ENCODE results near the gene CDKN2AIPNL.
"Not testable (repeated sequence)": the region's sequence is repeated elsewhere in the genome, so short reads cannot be mapped to it uniquely, and the experiment has no call there.

CDKN2AIPNL gene

GRCh38 chr5:134437847-134438581, 26.3 kb upstream of the CDKN2AIPNL start:
- no peak for DNase-seq (ENCODE audit: low spot score)

- DNase-seq (ENCODE audit: low spot score) = no peak
Measured at GRCh38 chr5:134437340-134437846, 25.7 kb upstream of the CDKN2AIPNL start.

GRCh38 chr5:134436523-134437339, 25.1 kb upstream of the CDKN2AIPNL start:
- DNase-seq (ENCODE audit: low spot score) = no peak

- DNase-seq (ENCODE audit: low spot score) = no peak
Measured at GRCh38 chr5:134435560-134435959, 23.9 kb upstream of the CDKN2AIPNL start.

- DNase-seq (ENCODE audit: low spot score) = no peak
Measured at GRCh38 chr5:134432677-134433359, 21.1 kb upstream of the CDKN2AIPNL start.

GRCh38 chr5:134432174-134432573, 20.5 kb upstream of the CDKN2AIPNL start:
- no peak for DNase-seq (ENCODE audit: low spot score)

GRCh38 chr5:134430001-134430569, 18.4 kb upstream of the CDKN2AIPNL start:
- DNase-seq (ENCODE audit: low spot score) = peak; percentile 45

- DNase-seq (ENCODE audit: low spot score) = peak; percentile 68
Measured at GRCh38 chr5:134427540-134428041, 15.9 kb upstream of the CDKN2AIPNL start.

GRCh38 chr5:134426361-134426760, 14.7 kb upstream of the CDKN2AIPNL start:
- no peak for DNase-seq (ENCODE audit: low spot score)

- no peak for DNase-seq (ENCODE audit: low spot score)
Measured at GRCh38 chr5:134423376-134423775, 11.7 kb upstream of the CDKN2AIPNL start.

GRCh38 chr5:134422791-134423365, 11.2 kb upstream of the CDKN2AIPNL start:
- no peak for DNase-seq (ENCODE audit: low spot score)

- DNase-seq (ENCODE audit: low spot score) = not testable (repeated sequence)
Measured at GRCh38 chr5:134421038-134421437, 9.4 kb upstream of the CDKN2AIPNL start.

- no peak for DNase-seq (ENCODE audit: low spot score)
Measured at GRCh38 chr5:134420343-134420742, 8.7 kb upstream of the CDKN2AIPNL start.

- no peak for DNase-seq (ENCODE audit: low spot score)
Measured at GRCh38 chr5:134418958-134419357, 7.3 kb upstream of the CDKN2AIPNL start.

- DNase-seq (ENCODE audit: low spot score) = no peak
Measured at GRCh38 chr5:134417707-134418106, 6.0 kb upstream of the CDKN2AIPNL start.

- no peak for DNase-seq (ENCODE audit: low spot score)
Measured at GRCh38 chr5:134413046-134413445, 1.4 kb upstream of the CDKN2AIPNL start.

- no peak for DNase-seq (ENCODE audit: low spot score)
Measured at GRCh38 chr5:134411228-134411545, 494 bp downstream of the CDKN2AIPNL start.

GRCh38 chr5:134410822-134411221, 859 bp downstream of the CDKN2AIPNL start:
- no peak for DNase-seq (ENCODE audit: low spot score)

GRCh38 chr5:134409321-134409720, 2.4 kb downstream of the CDKN2AIPNL start:
- no peak for DNase-seq (ENCODE audit: low spot score)

GRCh38 chr5:134406390-134406789, 5.3 kb downstream of the CDKN2AIPNL start:
- DNase-seq (ENCODE audit: low spot score) = no peak

GRCh38 chr5:134403951-134404350, 7.7 kb downstream of the CDKN2AIPNL start:
- no peak for DNase-seq (ENCODE audit: low spot score)
